VCaP (cell line): ENCODE measurements around the gene SH3PXD2A.

ENCODE experiments used
- H3K27ac ChIP-seq: fragments of 450-650 bp; 2 replicates; pipeline ENCODE4 v1.5.1; 2017
- TF ChIP-seq, protein P1 (sequence below): fragments of 450-650 bp; conservative IDR thresholded peaks from 2 replicates; pipeline ENCODE4 v1.5.1; 2017; ENCODE audit warnings: mild to moderate bottlenecking, moderate library complexity

SH3PXD2A gene

DNA sequence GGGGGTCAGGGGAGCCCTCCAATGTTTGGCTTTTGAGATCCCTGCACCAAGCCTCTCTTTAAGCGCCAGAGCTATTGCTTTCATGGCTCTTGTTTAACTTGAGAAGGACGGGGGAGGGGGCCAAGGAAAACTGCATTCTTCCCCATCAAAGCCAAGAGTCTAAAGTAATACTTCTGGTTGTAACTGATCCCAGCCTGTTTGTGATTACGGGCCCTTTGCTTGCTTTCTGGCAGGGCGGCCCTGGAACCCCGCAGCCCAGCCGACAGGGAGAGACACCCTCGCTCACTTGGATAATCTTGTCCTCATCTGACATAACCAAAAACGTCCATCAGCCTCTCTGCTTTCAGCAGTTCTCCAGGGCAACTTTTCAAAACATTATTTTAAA lies 207.1 kb downstream of the SH3PXD2A start:
- TF ChIP-seq, protein P1, sequence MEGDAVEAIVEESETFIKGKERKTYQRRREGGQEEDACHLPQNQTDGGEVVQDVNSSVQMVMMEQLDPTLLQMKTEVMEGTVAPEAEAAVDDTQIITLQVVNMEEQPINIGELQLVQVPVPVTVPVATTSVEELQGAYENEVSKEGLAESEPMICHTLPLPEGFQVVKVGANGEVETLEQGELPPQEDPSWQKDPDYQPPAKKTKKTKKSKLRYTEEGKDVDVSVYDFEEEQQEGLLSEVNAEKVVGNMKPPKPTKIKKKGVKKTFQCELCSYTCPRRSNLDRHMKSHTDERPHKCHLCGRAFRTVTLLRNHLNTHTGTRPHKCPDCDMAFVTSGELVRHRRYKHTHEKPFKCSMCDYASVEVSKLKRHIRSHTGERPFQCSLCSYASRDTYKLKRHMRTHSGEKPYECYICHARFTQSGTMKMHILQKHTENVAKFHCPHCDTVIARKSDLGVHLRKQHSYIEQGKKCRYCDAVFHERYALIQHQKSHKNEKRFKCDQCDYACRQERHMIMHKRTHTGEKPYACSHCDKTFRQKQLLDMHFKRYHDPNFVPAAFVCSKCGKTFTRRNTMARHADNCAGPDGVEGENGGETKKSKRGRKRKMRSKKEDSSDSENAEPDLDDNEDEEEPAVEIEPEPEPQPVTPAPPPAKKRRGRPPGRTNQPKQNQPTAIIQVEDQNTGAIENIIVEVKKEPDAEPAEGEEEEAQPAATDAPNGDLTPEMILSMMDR = no peak
- H3K27ac ChIP-seq = no peak overlapping the region

DNA sequence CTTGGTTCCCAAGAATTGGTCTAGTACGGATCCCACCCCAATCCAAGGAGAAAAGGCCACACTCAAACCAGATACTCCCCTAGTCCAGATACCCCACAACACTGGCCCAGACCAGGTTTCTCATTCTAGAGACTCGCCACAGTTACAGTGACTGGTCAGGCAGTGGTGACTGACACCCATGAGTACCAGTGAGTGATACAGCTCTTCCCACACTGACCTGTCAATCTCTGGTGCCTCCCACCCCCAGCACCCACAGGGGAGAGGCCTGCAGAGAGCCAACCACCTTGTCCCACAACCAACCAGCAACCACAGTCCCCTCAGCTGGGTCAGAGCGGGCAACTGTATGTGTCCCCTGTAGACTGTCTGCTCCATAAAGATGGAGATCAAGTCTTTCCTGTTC lies 209.1 kb downstream of the SH3PXD2A start:
- TF ChIP-seq, protein P1 = no peak
- no peak overlapping the region for H3K27ac ChIP-seq

DNA sequence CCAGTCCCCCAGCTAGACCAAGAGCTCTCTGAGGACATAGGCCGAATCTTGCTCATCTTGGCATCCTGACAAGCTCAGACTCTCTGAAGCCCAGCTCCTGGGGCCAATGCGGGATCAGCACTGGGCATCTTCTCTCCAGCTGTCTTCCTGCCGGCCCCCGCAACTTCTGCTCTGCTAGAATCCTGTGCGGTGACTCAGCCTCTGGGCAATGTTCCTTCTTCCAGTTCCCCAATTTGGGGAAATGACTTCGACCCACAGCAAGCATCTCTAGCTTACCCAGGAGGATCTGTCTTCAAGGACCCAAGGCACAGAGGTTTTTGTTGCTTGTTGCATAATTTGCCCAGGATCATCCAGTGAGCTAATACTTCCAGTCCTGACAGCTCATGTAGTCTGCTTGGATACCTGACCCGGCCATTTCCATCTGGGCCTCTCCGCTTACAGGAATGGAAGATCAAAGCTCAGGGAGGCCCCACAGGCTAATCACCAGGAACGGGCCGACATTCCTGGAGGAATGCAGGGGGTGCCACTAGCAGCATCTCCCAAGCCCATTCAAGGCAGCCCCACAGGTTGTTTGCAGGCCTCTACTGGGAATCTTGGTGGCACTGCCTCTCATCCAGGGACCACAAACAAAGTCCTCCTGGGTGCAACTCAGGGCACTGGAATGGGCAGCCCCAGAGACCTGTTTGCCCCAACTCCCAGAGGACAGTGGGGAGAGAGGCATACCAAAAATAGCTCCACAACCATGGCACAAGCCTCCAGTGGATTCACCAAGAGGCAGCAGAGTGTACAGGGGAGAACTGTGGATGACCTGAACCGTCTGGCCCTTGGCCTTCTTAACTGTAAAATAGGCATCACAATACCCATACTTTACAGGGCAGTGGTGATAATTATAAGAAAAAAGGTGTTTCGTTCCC lies 210.0 kb downstream of the SH3PXD2A start:
- no peak overlapping the region for H3K27ac ChIP-seq
- TF ChIP-seq, protein P1 = no peak

DNA sequence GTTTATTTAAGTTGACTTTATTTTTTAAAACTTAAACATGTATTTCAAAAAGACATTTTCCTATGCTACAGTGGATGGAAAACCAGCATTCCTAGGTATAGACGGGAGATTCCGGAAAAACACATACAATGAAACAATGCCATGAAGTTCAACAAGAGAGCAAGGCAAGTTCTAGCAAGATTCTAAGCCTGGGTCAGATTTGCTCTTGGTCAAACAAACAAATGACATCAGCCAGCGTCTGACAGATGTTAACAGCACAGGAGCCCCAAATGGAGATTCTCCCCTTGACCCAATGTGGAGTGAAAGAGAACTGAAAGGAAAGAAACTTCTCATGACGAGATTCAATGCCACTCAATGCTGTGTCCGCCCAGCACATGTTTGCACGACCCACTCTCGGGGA lies 212.0 kb downstream of the SH3PXD2A start:
- TF ChIP-seq, protein P1 = no peak
- H3K27ac ChIP-seq = no peak overlapping the region

DNA sequence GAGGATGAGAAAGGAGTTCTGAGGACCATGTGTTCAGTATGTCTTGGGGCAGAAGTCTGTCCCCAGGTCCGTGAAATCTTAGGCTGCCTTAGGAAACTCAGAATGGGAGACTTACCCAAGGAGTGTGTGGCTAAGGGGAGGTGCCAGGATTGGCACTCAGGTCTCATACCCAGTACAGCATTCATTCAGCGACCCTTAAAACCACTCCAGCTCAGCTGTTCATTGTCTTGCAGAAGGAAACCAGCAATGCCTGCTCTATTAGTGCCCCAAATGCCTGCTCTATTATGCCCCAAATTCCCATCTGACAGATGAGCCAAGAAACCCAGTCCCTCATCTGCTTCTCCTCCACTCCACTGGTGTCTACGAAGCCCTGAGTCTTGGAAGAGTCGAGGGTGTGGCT lies 214.1 kb downstream of the SH3PXD2A start:
- H3K27ac ChIP-seq = no peak overlapping the region
- TF ChIP-seq, protein P1 = no peak

DNA sequence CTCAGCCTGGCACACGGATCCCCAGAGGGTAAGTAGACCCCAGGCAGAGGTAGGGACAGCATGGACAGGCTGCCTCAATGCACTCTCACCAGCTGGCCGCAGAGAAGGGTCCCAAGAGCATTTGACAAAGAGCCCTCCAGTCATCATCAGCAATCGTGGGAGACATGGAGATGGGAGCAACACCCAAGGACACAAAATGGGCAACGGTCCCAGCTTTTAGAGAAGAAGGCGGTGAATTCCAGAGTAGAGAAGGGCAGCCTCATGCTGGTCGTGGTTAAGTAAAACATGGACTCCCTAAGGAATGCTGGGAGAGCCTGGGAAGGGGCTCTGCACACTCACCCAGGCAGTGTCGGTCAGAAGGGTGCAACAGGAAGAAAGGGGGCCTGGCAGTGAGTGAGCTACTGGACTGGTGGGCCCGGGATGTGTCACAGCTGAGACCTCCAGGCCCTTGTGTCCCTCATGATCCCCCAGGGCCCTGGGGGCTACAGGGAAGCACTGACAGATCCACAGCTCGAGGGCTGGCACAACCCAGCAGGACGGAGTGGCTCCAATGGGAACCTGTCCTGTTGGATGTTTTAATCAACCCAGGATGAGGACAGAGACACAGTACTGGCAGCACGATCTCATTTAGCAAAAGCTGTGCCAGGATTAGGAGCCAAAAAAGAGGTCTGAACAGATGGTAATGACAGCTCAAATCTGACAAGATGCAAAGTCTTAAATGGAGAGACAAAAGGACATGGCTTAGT lies 214.8 kb downstream of the SH3PXD2A start:
- TF ChIP-seq, protein P1 = no peak
- no peak overlapping the region for H3K27ac ChIP-seq

DNA sequence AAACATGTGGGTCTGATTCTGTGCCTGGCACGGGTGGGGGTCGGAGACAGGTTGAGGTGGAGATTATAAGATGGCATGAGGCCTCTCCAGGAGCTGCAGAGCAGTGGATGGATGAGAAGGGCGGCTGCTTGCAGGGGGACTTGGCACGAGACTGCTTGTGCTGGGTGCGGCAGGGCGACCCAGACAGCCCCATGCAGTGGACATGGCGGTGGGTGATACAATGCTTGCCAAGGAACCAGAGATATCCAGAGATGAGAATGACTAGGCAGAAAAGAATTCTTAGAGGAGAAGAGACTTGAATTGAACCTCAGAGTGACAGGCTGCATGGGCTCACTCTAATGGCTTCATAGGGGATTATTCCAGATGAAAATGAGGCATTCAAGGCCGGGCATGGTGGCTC lies 216.4 kb downstream of the SH3PXD2A start:
- TF ChIP-seq, protein P1 = no peak
- H3K27ac ChIP-seq = no peak overlapping the region
